IMR-90 (cell line): Measurements from ENCODE around the gene ELL. TPM values are rescaled to one million over a fixed set of nuclear protein-coding genes. Genes with fewer than 3 reads are reported as not detected.

Experiments used
- ATAC-seq: fragments of 200-7000 bp; cut with Tn5 transposase; 2 replicates; pipeline ENCODE4 v1.9.1; 2020; ENCODE audit warnings: low read depth, mild to moderate bottlenecking, moderate library complexity
- BruUV-seq: library from RNA; stranded (reverse); fragments of 400-500 nt; replicated peaks from 2 replicates; lab custom pipeline; 2021; lab: Mats Ljungman, UMichigan
- CTCF ChIA-PET: fragments of 300-600 bp; formaldehyde crosslinking; extraction: SDS; loops from one replicate; lab custom pipeline; 2021; ENCODE audit warnings: antibody characterized with exemption; lab: Yijun Ruan, JAX
- POLR2A ChIA-PET: fragments of 300-600 bp; sonication (Branson Sonifier 250); formaldehyde crosslinking; loops from one replicate; lab custom pipeline; 2022; ENCODE audit warnings: antibody characterized with exemption; ENCODE audit not compliant: unreplicated experiment; lab: Charles Lee
- DNase-seq: peaks from one replicate; pipeline ENCODE4 v3.0.0; 2013
- H2AFZ ChIP-seq: replicated peaks from 2 replicates; pipeline ENCODE3; 2013; ENCODE audit warnings: low read length, mild to moderate bottlenecking; ENCODE audit not compliant: poor library complexity
- H2AK5ac ChIP-seq: 2 replicates; pipeline ENCODE4 v1.6.1; 2013; ENCODE audit warnings: low read depth, low read length, inconsistent platforms
- H2AK9ac ChIP-seq: replicated peaks from 2 replicates; pipeline ENCODE3; 2013; ENCODE audit warnings: mild to moderate bottlenecking, low read depth, low read length, moderate library complexity; ENCODE audit not compliant: poor library complexity
- H2BK120ac ChIP-seq: 2 replicates; pipeline ENCODE4 v1.6.1; 2013; ENCODE audit warnings: low read depth, low read length, inconsistent platforms
- H2BK15ac ChIP-seq: 3 replicates; pipeline ENCODE4 v1.6.1; 2013; ENCODE audit warnings: low read depth, low read length, inconsistent platforms
- H2BK20ac ChIP-seq: 2 replicates; pipeline ENCODE4 v1.6.1; 2013; ENCODE audit warnings: low read depth, mild to moderate bottlenecking, inconsistent platforms, low read length, moderate library complexity
- H2BK5ac ChIP-seq: 2 replicates; pipeline ENCODE4 v1.6.1; 2013; ENCODE audit warnings: mild to moderate bottlenecking, low read depth, low read length, inconsistent platforms; ENCODE audit not compliant: poor library complexity, severe bottlenecking
- H3K14ac ChIP-seq: replicated peaks from 2 replicates; pipeline ENCODE4 v1.6.1; 2013; ENCODE audit warnings: low read depth, low read length, inconsistent platforms
- H3K18ac ChIP-seq: 2 replicates; pipeline ENCODE4 v1.6.1; 2013; ENCODE audit warnings: low read depth, low read length, control low read depth
- H3K23ac ChIP-seq: 2 replicates; pipeline ENCODE4 v1.6.1; 2013; ENCODE audit warnings: low read depth, low read length, inconsistent platforms
- H3K27ac ChIP-seq: 2 replicates; pipeline ENCODE4 v1.5.1; 2013; ENCODE audit warnings: mild to moderate bottlenecking, control low read depth, low read length; ENCODE audit not compliant: insufficient read depth
- H3K27me3 ChIP-seq: 2 replicates; pipeline ENCODE4 v1.6.1; 2013; ENCODE audit warnings: low read length; ENCODE audit not compliant: control insufficient read depth, insufficient read depth
- H3K36me3 ChIP-seq: 2 replicates; pipeline ENCODE4 v1.6.1; 2013; ENCODE audit warnings: low read length, mixed read lengths; ENCODE audit not compliant: control insufficient read depth, insufficient read depth
- H3K4ac ChIP-seq: 2 replicates; pipeline ENCODE4 v1.6.1; 2013; ENCODE audit warnings: low read depth, low read length, inconsistent platforms
- H3K4me1 ChIP-seq: 2 replicates; pipeline ENCODE4 v1.6.1; 2013; ENCODE audit warnings: low read length, mixed read lengths; ENCODE audit not compliant: control insufficient read depth, insufficient read depth
- H3K4me2 ChIP-seq: 2 replicates; pipeline ENCODE4 v1.6.1; 2013; ENCODE audit warnings: low read depth, mild to moderate bottlenecking, control low read depth, low read length, moderate library complexity
- H3K4me3 ChIP-seq: 2 replicates; pipeline ENCODE4 v1.5.1; 2013; ENCODE audit warnings: low read depth, mild to moderate bottlenecking, control low read depth, low read length, moderate library complexity; ENCODE audit not compliant: insufficient read depth
- H3K56ac ChIP-seq: 2 replicates; pipeline ENCODE4 v1.6.1; 2013; ENCODE audit warnings: low read length, inconsistent platforms; ENCODE audit not compliant: insufficient read depth; ENCODE audit errors: extremely low read depth
- H3K79me1 ChIP-seq, 2 experiments: 2 replicates each; pipeline ENCODE4 v1.6.1; 2013; ENCODE audit warnings: low read length in 2 of 2, inconsistent platforms in 1 of 2, low read depth in 1 of 2
- H3K9ac ChIP-seq: 2 replicates; pipeline ENCODE4 v1.6.1; 2013; ENCODE audit warnings: low read depth, low read length, control low read depth
- H3K9me1 ChIP-seq: 2 replicates; pipeline ENCODE4 v1.6.1; 2013; ENCODE audit warnings: low read length, inconsistent platforms; ENCODE audit not compliant: insufficient read depth
- H3K9me3 ChIP-seq: 2 replicates; pipeline ENCODE4 v1.6.1; 2013; ENCODE audit warnings: low read length; ENCODE audit not compliant: control insufficient read depth, insufficient read depth
- H4K20me1 ChIP-seq: 2 replicates; pipeline ENCODE4 v1.6.1; 2013; ENCODE audit warnings: low read length, inconsistent platforms; ENCODE audit not compliant: insufficient read depth
- H4K5ac ChIP-seq: 2 replicates; pipeline ENCODE4 v1.6.1; 2013; ENCODE audit warnings: mild to moderate bottlenecking, low read depth, low read length, control low read depth
- H4K8ac ChIP-seq, 2 experiments: 2 replicates each; pipeline ENCODE4 v1.6.1; 2013; ENCODE audit warnings: low read depth in 2 of 2, low read length in 2 of 2, control low read depth in 1 of 2, inconsistent platforms in 1 of 2
- H4K91ac ChIP-seq: 2 replicates; pipeline ENCODE4 v1.6.1; 2013; ENCODE audit warnings: low read depth, low read length, inconsistent platforms; ENCODE audit not compliant: insufficient read depth
- RFX5 ChIP-seq: IDR thresholded peaks from 2 replicates; pipeline ENCODE4 v1.8.0; 2012; ENCODE audit warnings: low read depth, mild to moderate bottlenecking, low read length, moderate library complexity
- USF2 ChIP-seq: fragments of 150-350 bp; IDR thresholded peaks from 2 replicates; pipeline ENCODE4 v1.6.1; 2017; ENCODE audit warnings: mild to moderate bottlenecking, antibody characterized with exemption, low read length, low read depth
- WGBS, 2 experiments: methylation state at CpG; one replicate each; pipeline versions ENCODE4 v1.1.5 to v1.1.7; 2013; ENCODE audit warnings: missing lambda C conversion rate in 2 of 2; ENCODE audit not compliant: insufficient read length in 1 of 2; ENCODE audit errors: extremely low coverage in 2 of 2; 5-methylcytosine and 5-hydroxymethylcytosine counted together
- dilution Hi-C: fragments of 300-500 bp; cut with HindIII; formaldehyde crosslinking; loops from one replicate; pipeline ENCODE4 v1.14.3; 2018; ENCODE audit warnings: low sequenced_read_pairs; ENCODE audit not compliant: unreplicated experiment
- in situ Hi-C: fragments of 300-500 bp; cut with MboI; formaldehyde crosslinking; loops from 3 replicates; pipeline ENCODE4 v1.14.3; 2019; ENCODE audit warnings: low sequenced_read_pairs, inconsistent platforms, mixed read lengths
- intact Hi-C: fragments of 100-400 bp; cut with micrococcal nuclease; formaldehyde crosslinking; loops from 2 replicates; pipeline ENCODE4 v1.10.0; 2022
- polyA plus RNA-seq, 3 experiments: library from polyadenylated mRNA; depleted of rRNA; stranded (reverse); fragments of >200 nt; gene quantifications; 2 replicates each; pipeline ENCODE4 v1.2.3, GENCODE V29; 2012; ENCODE audit warnings: low replicate concordance in 1 of 3
- total RNA-seq: library from RNA; depleted of rRNA; stranded (reverse); fragments of >200 nt; gene quantifications from 2 replicates; pipeline ENCODE4 v1.2.3, GENCODE V29; 2012

Gene ELL
- total and polyA plus RNA-seq, 2 of the 4 experiments (the other 2 are of a cell fraction), result 6.3 to 13.1 TPM

- dilution Hi-C loops, result no loop called here
- Histone ChIP-seq H3K79me1 (peaks cover 19 to 66% of the 10 kb centered on the region in 2 experiments), H3K4ac (no peak overlapping the region), H3K4me2 (no peak overlapping the region), H2AFZ (no peak overlapping the region), H3K9me1 (peaks cover 27% of the 10 kb centered on the region), H2BK5ac (no peak overlapping the region), H4K20me1 (peaks cover 62% of the 10 kb centered on the region), H4K91ac (no peak overlapping the region), H2AK9ac (peak overlapping the region; percentile 62), H4K8ac (no peak overlapping the region), H3K4me1 (peaks cover 18% of the 10 kb centered on the region), H3K4me3 (no peak overlapping the region), H3K18ac (no peak overlapping the region), H4K5ac (no peak overlapping the region), H3K23ac (no peak overlapping the region), H3K14ac (no peak overlapping the region), H2AK5ac (0 out of 2 replicates have a peak overlapping the region, but pooled peaks have one; percentile 37), H3K36me3 (peaks cover 51% of the 10 kb centered on the region), H3K9ac (no peak overlapping the region), H3K27me3 (no peaks in the 10 kb centered on the region), H3K9me3 (peaks cover 3% of the 10 kb centered on the region; the same call in 1 of the 2 replicates), H2BK120ac (no peak overlapping the region; the same call in 1 of the 2 replicates), H3K56ac (no peak overlapping the region), H3K27ac (no peak overlapping the region), H2BK15ac (no peak overlapping the region), H2BK20ac (no peak overlapping the region)
- DNase-seq, result no peak
- no TSS peak for BruUV-seq
- POLR2A ChIA-PET, result no interaction called here
- TF ChIP-seq RFX5 (no peak), USF2 (peak; percentile 3; the same call in 1 of the 2 replicates)
- no peak for ATAC-seq
- CTCF ChIA-PET, result interaction anchor here (0.6 to 1.0 kb wide), 3 partner anchors 11 to 462 kb away, joined by 3 to 4 read pairs (median 4); partner anchors contain the start of gene DDX49
- intact Hi-C loops, result loop anchor here (10.0 kb wide), 1 partner anchor 217 kb away; no protein-coding TSS in a partner anchor
- 100% methylated on average over 7 of the region's 21 CpGs; no CpG with 5 or more reads in 1 of the 2 experiments for WGBS, 2 experiments
- in situ Hi-C loops, result loop anchor here (10.0 kb wide), 1 partner anchor 117 kb away; the partner anchor contains the start of gene UBA52
Observed at GRCh38 chr19:18457483-18458331, 64.2 kb downstream of the ELL start.
